GM18502 (cell line): ENCODE data around the gene PLK4.
"Not testable (repeated sequence)": the region's sequence is repeated elsewhere in the genome, so short reads cannot be mapped to it uniquely, and the experiment has no call there.

Experiments
- ATAC-seq: cut with Tn5 transposase; IDR thresholded peaks from one replicate; pipeline ENCODE4 v1.9.1; 2021; ENCODE audit warnings: mild to moderate bottlenecking; ENCODE audit not compliant: unreplicated experiment, poor library complexity

The PLK4 gene

DNA sequence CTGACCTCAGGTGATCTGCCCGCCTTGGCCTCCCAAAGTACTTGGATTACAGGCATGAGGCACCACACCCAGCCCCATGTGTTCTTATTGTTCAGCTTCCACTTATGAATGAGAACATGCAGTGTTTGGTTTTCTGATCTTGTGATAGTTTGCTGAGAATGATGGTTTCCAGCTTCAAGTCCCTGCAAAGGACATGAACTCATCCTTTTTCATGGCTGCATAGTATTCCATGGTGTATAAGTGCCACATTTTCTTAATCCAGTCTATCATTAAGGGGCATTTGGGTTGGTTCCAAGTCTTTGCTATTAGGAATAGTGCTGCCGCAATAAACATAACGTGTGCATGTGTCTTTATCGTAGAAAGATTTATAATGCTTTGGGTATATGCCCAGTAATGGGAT is 19.0 kb downstream of the PLK4 start:
- ATAC-seq = not testable (repeated sequence)

DNA sequence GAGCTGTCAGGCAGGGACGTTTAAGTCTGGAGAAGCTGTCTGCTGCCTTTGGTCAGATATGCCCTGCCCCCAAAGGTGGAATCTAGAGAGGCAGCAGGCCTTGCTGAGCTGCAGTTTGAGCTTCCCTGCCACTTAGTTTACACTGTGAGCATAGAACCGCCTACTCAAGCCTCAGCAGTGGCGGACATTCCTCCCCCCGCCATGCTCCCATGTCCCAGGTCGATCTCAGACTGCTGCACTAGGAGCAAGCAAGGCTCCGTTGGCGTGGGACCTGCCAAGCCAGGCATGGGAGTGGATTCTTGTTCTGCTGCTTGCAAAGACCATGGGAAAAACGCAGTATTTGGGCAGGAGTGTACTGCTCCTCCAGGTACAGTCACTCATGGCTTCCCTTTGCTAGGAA is 24.3 kb downstream of the PLK4 start:
- no peak for ATAC-seq

DNA sequence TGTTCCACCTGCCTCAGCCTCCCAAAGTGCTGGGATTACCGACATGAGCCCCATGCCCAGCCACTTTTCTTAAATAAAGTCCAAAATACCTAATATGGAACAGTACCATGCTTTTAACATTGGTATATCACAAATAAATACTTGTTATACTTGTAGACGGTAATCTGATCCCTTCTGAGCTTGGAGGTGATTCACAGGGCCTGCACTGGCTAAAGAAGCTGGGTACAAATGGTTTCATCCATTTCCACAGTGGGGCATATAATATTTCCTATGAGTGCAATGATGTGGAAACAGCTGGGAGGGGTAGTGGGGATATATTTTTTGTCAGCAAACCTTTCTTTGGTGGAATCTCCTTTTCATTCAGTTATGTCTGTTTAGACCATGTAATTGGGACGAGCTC is 35.8 kb downstream of the PLK4 start:
- no peak for ATAC-seq

DNA sequence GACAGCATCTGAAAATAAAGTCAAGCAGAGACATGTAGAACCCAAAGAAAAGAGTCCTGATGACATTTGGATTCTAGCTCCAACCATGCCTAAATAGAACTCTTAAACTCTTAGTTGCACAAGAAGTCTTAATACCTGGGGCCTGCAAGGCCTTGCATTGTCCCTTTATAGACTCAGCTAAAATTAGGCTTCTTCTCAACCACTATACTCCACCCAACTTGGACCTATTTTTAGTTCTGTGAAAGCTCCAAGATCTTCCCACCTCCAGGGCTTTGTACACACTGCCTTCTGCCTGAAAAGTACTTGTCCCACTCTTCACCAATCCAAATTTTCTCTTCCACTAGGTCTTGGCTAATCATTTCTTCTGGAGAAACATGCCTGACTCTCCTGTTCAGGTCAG is 36.5 kb downstream of the PLK4 start:
- ATAC-seq = no peak

DNA sequence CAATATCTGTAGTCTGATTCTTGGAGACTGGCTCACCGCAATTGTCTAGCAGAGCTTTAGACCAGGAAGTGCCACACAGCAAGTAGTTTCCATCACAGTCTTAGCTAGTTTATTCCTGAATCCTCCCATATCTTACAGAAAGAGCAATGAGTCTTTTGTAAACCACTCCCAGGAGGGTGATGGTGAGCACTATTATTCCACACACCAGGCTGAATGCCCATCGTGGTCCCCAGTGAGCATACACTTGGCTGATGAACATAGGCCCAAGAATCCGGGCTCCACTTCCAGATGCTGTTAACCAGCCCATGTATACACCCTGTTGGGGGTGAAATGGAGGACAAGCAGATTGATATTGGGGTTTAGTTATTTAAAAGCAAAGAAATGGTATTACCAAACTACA is 39.8 kb downstream of the PLK4 start:
- no peak for ATAC-seq

DNA sequence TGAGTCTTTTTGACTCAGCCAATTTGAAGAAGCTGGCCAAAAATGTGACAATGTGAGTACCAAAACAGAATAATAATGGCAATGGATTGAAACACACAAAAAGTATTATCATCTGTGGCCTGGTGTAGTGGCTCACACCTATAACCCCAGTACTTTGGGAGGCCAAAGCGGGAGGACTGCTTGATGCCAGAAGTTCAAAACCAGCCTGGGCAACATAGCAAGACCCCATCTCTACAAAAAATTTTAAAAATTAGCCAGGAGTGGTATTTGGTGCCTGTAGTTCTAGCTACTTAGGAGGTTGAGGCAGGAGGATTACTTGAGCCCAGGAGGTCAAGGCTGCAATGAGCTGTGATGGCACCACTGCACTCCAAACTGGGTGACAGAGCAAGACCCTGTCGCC is 41.5 kb downstream of the PLK4 start:
- ATAC-seq = no peak

DNA sequence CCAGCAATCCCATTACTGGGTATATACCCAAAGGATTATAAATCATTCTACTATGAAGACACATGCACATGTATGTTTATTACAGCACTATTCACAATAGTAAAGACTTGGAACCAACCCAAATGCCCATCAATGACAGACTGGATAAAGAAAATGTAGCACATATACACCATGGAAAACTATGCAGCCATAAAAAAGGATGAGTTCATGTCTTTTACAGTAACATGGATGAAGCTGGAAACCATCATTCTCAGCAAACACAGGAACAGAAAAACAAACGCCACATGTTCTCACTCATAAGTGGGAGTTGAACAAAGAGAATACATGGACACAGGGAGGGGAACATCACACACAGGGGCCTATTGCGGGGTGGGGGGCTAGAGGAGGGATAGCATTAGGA is 45.0 kb downstream of the PLK4 start:
- not testable (repeated sequence) for ATAC-seq

DNA sequence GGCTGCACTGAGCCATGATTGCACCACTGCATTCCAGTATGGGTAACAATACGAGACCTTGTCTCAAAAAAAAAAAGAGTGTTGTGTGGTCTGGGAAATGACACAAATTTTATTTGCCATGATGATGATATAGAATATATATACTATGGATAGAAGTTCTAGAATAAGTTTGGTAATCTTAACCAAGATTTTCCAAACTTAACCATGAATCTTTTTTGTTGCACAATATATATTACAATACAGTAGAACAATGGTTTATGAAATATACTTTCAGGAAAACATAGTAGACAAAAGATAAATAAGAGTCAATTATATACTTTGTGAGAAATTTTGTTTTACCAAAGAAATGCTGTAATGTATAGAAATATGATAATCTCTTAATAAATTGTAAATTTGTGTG is 49.5 kb downstream of the PLK4 start:
- no peak for ATAC-seq

DNA sequence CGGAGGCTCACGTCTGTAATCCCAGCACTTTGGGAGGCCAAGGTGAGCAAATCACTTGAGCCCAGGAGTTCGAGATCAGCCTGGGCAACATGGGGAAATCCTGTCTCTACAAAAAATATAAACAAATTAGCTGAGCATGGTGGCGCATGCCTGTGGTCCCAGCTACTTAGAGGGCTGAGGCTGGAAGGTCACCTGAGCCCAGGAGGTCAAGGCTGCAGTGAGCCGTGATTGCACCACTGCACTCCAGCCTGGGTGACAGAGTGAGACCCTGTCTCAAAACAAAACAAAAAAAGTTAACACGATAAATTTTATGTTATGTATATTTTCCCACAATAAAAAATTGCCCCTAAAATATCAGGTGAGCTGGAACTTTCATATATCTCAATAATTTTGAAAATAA is 51.1 kb downstream of the PLK4 start:
- ATAC-seq = not testable (repeated sequence)

DNA sequence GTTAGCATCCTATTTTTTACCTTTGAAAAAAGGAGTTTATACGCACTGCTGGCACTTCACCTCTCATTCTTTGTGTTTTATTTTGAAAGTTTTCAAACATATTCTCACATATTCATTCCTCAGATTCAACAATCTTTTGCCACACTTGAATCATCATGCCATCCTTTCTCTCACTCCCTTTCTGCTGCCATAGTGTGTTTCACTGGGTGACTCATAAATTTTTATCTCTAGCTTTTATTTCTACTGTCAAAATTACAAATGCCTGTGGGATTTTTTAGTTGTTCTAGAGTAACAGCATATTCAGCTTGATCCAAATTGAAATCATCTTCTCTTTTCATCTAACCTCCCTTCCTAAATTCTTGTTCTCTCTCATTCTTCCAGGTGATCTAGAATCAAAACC is 56.3 kb downstream of the PLK4 start:
- ATAC-seq = no peak
